ENCODE measurements around the gene KRT6B. TPM values are rescaled to one million over a fixed set of nuclear protein-coding genes. Genes with fewer than 3 reads are reported as not detected.

The KRT6B gene
- total RNA-seq, 1 donor from 2014 or later: not detected

DNA sequence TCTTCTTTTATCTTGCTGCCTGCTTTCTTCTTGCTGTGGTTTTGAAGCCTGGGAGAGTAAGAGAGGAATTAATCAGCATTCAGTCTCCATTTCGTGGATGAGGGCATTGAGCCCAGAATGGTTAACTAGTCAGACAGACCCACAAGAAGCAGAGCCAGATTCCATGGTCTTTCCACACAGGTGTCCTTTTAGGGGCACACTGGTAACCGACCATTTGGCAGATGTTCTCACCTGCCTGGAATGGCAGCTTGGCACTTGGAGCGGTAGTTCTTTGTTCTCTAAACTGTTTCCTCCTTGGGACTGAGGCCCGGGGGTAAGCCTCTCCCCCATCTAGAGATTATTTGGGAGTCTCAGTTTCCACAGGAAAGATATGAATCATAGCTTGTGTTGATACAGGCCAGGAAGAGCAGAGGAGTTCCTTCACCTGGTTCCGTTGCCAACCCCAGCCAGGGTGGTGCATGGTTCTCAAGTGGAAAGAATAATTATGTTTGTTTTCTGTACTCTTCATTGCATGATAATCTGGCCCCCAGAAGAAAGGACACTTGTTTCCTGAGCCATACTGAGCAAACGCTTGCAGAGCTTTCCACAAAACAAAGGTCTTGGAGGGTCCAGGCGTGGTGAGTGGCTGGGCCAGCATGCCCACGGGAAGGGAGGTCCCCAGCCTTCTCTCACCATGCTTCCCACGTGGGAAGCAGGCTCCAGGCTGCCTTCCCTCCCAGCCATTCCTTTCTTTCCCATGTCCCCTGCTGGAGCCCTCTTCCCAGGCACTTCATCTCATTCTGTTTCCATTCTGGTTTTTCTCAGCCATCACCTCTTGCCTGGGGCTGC is 15.7 kb downstream of the KRT6B start:
- peak in 1 of 2 donors; percentile 27 for DNase-seq (ENCODE audit: low read depth in 2 of 2)

DNA sequence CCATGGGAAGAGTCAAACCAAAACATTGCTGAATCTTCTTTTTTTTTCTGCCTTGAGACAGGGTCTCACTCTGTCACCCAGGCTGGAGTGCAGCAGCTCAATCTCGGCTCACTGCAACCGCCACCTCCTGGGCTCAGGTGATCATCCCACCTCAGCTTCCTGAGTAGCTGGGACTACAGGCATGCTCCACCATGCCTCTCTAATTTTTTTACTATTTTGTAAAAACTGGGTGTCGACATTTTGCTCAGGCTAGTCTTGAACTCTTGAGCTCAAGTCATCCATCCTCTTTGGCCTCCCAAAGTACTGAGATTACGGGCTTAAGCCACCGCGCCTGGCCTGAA is 16.3 kb downstream of the KRT6B start:
- no peak for DNase-seq (ENCODE audit: low read depth in 2 of 2)

DNA sequence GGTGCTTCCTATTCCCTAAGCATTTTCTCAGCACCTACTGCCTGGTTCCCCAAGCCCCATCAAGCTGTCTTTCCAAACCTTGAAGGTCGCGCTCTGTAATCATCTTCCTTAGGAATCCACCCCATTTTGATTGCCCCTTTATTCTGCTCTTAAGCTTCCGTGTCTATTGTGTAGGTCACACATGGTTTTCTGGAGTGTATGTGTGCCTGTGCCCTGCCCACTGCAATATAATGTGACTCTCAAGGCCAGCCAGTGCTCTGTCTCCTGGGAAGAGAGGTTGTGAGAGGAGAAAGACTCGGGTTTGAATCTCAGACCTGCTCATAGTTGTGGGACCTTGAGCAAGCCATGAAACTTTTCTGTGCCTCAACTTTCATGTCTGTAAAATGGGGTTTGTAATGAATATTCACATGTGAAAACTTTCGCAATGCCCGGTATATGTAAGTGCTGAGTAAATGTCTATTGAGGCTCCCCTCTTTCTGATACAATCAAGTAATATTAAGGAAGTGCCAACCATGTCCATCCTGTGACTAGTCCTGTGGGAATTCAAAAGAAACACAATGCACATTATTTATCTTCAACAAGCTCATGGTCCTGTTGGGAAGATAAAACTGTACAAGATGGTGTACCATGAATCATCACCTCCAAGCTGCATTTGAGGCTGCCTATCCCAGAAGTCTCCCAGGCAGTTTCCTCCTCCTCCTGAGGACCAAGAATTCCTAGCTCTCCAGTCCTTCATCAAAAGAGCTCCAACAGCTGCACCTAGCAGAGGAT is 17.0 kb downstream of the KRT6B start:
- DNase-seq (ENCODE audit: low read depth in 2 of 2): no peak

DNA sequence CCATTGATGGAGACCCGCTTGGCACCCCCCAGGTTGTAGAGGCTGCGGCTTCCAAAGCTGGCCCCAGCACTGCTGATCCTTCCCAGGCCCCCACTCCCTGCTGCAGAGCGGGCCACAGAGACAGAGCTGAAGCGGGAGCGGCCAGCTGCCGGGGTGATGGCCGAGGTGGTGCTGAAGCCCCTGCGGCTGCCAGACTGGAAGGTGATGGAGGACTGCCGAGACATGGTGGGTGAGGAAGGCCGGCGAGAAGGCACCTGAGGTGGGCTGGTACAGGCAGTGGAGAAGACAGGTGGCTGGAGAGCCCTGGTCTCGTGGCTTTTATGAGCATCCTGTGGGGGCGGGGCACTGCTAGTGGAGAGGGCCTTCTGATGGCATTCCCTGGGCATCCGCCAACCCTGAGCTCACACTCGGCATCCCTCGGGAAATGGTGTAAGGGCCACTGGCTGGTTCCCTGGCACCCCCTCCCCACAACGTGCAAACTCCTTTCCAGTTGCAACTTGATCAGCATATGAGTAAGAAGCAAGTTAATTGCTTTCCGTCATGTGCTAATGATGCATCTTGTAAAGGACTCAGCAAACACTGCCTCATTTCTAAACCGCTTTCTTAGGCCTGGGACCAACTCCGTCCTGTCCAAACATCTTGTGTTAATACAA is 17.7 kb downstream of the KRT6B start, which contains the start of gene KRT75:
Gene KRT75, minus strand, starts transcription at position 291 of the 653 bp plus-strand sequence. Its CDS starts 67 bp downstream, at position 224.
- DNase-seq (ENCODE audit: low read depth in 2 of 2): no peak

DNA sequence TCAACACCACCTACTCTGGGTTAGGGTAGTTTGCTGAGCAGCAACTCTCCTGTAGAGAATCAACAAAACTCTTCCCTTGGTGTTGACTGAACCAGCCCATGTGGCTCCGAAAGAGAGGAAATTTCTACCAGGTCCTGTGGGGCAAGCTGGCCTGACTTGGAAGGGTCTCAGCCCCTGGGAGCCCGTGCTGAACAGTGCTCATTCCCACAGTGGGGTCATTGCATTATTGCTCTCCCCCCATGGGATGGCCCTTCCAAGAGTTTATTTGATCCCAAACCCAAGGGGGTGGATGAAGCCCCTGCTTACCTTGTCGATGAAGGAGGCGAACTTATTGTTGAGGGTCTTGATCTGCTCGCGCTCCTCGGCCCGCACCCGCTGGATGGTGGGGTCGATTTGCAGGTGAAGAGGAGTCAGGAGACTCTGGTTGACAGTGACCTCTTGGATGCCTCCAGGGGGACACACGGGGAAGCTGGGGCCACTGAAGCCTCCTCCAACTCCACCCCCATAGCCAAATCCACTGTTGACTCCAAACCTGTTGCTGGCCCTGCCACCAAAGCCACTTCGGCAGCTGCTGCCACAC is 18.4 kb downstream of the KRT6B start:
- no peak for DNase-seq (ENCODE audit: low read depth in 2 of 2)

DNA sequence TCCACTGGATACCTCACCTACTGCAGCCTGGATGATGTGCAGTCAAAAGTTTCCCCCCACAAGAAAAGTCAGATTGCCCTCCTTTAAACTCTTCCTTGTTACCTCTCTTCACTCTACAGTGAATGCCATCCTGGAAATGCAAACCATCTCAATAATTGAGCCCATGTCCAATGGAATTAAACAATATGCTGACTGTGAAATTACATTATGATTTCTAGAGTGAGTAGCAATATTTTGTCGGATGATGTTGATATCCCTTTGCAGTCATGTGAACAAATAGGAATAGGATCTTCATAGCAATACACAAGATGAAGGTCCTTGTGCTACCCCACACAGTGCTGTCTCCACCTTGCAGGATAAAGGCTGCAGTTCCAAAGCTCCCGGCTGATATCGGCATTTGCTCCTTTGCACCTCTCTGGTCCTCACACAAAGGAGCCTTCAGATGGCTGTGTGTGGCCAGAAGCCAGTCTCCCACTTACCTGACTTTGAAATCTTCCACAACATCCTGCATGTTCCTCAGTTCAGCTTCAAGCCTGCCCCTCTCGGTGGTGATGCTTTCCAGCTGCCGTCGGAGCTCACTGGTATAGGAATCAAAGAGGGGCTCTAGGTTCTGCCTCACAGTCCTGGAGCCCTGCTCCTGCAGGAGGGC is 19.3 kb downstream of the KRT6B start:
- no peak for DNase-seq (ENCODE audit: low read depth in 2 of 2)

DNA sequence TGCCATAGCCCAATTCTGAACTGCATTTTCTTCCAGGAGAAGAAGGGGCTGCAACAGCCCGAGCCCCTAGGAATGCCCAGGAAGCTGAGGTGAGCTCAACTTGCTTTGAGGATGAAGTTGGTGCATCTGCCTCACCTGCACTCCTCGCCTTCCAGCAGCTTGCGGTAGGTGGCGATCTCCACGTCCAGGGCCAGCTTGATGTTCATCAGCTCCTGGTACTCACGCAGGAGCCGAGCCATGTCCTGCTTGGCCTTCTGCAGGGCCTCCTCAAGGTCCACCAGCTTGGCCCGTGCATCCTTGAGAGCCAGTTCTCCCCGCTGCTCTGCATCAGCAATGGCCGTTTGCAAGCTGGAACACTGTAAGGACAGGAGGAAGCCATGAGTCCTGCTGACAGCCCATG is 23.8 kb downstream of the KRT6B start:
- DNase-seq (ENCODE audit: low read depth in 2 of 2): no peak

DNA sequence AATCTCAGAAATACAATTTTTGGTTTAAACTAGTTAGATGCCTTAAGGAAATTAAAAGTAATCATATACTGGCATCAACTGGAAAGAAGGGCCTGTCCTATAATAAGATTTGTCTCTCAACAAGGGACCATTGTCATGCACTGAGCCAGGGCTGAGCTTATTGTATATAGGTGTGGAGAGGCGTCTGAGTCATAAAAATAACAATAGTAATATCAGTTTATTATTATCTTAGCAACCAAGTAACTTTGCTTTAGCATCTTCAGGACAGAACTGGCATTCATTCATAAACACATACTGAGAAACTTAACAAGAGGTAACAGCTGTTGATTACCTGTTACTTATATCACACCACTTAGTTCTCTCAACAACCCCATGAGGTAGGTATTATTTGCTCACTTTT is 24.9 kb downstream of the KRT6B start:
- DNase-seq (ENCODE audit: low read depth in 2 of 2): no peak

DNA sequence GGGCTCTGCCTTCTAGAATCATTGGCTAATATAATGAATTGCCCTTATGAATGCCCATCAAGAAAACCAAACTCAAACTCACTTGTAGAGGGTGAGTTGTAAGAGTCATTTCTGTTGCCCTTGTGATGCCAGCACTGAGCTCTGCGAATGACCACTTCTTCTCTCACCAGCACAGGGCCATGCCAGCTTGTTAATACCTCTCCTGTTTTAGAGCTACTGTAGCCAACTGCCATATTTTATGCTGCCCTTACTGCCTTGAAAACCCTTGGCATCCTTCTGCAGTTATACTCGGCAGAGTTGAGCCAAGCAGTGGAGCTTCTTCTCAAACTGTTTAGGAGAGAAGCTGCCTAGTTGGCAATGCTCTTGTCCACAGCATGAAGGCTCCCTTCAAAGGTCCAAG is 25.9 kb downstream of the KRT6B start:
- DNase-seq (ENCODE audit: low read depth in 2 of 2): no peak

DNA sequence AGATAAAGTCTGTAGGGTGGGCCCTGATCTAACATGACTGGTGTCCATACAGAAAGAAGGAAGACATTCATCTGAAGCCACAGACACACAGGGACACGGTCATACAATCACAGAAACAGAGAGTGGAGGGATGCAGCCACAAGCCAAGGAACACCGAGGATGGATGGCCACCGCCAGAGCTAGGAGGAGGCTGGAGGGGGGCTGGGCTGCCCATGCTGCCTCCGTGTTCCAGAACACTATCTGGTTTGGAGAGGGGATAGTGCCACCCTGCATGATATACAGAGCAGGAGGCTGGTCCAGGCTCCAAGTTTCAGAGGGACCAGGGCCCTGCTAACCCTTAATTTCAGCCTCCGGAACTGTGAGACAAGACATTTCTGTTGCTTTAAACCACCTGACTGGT is 26.5 kb downstream of the KRT6B start:
- no peak for DNase-seq (ENCODE audit: low read depth in 2 of 2)

DNA sequence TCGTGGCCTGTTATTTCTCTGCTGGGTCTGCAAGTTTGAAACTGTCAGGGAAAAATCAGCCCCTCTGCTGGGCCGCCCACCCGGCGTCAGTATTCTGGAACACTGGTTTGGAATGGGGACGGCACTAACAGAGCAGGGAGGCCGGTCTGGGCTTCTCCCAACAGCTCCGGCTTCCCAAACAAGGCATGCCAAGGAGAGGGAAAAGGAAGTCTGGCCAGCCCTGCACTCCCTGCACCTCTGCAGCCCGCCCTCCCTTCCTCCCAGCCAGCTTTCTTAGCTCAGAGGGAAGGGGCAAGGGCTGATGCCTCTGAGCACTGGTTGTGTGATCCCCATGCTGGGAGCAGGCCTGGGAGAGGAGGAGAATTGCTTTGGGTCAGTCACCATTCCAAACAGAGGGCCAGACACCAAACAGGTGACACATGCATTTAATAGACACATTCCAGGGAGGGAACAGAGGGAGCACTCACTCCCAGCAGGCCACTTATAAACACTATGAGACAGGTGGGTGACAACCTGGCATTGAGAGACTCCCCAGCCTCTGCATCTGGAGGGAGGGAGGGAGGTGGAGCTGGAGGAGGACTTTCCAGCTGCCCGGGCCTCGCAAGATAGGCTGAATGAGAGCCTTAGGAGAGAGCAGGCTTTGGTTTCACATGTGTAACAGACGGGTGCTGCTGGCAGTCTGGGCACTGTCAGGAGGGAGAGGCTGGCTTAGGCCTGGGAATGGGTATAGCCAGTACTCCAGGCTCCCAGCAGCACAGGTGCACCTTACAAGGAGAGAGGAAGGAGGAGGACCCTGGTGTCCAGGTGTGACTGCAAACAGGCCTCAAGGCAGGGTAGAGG is 28.1 kb downstream of the KRT6B start:
- no peak for DNase-seq (ENCODE audit: low read depth in 2 of 2)

DNA sequence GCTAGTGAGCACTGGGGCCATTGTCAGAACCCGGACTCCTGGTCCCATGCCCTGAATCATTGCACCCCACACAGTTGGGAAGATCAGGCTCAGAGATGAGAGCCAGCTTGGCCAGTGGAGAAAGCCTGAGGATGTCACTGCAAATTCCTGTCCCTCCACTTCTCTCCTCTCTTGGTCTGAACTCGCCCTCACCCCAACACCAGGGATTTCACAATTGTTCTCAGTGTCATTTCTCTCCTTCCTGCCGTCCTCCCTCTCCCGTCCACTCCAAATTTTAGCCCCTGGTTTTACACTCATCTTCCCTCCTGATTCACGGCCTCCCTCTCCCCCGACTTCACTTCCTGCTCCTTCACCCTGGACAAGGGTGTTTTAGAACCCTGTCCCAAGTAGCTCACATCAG is 28.9 kb downstream of the KRT6B start:
- DNase-seq (ENCODE audit: low read depth in 2 of 2): no peak

DNA sequence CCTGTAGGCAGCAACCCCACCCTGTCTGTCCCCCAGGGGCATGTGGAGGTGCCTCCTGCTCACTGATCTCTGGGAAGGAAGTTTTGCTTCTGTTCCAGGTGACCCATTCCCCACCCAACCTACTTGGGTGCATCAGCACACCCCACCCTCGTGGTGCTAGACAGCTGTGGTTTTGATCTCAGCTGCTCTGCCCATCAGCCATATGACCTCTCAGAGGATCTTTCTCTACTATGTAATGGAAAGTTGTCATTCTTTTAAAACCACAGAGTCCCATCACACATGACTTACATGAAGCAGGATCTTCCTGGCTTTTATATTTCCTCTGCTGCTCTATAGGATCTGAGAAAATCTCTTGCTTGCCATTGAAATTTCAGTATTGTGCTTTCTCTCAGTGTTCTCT is 32.3 kb downstream of the KRT6B start:
- no peak for DNase-seq (ENCODE audit: low read depth in 2 of 2)

DNA sequence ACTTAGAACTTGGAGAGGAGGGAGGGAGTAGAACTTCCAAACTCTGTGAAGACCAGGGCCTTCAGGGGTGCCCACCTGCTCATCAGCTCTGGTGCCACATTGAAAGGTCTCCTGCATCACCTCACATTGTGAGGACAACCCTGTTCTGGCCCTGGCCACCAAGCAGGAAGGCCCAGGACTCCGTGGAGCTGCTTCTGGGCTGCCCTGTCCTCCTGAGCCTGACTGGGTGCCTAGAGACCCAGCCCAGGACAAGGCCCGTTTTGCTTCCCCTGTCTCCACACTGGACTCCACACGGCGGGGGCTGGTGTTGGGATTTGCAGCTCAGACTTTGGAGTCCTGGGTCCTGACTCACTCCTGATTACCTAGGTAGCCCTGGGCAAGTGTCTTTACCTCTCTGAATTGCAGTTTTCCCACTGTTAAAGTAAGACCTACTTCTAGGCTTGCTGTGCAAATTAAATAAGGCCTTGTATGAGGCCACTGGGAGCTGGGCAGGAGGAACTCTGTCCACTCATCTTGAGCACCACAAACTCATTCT is 33.3 kb downstream of the KRT6B start:
- DNase-seq (ENCODE audit: low read depth in 2 of 2): no peak

DNA sequence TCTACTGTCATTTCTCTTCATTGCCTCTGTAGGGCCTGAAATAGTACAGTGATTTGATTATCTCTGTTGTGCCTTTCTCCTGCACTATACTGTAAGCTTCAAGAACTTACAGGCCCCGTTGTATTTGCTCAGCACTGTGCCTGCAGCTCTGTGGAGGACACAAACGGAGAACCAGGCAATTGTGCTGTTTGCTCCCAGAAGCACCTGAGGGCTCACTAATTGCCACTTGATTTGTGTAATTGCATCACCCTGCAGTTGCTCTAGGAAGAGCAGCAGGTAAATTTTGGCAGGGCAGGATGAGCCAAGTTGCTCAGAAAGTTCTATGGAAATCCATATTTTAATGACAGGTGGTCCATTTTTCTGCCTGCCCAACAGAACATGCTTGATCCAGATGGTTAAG is 34.2 kb downstream of the KRT6B start:
- no peak for DNase-seq (ENCODE audit: low read depth in 2 of 2)

DNA sequence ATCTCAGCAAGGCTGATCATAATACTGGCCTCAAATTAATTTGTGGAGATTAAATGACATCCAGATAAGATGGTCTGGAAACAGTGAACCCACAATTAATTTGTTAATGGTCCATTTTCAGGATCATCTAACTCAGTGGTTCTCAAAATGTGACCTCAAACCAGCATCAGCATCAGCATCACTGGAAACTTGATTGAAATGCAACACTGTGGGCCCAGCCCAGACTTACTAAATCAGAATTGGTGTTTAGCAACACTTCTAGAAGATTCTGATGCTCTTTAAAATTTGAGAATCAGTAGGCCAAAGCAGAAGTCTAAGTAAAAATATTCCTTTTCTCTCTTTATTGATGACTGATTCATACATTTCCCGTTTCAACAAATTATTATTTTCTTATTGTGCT is 35.2 kb downstream of the KRT6B start:
- no peak for DNase-seq (ENCODE audit: low read depth in 2 of 2)

DNA sequence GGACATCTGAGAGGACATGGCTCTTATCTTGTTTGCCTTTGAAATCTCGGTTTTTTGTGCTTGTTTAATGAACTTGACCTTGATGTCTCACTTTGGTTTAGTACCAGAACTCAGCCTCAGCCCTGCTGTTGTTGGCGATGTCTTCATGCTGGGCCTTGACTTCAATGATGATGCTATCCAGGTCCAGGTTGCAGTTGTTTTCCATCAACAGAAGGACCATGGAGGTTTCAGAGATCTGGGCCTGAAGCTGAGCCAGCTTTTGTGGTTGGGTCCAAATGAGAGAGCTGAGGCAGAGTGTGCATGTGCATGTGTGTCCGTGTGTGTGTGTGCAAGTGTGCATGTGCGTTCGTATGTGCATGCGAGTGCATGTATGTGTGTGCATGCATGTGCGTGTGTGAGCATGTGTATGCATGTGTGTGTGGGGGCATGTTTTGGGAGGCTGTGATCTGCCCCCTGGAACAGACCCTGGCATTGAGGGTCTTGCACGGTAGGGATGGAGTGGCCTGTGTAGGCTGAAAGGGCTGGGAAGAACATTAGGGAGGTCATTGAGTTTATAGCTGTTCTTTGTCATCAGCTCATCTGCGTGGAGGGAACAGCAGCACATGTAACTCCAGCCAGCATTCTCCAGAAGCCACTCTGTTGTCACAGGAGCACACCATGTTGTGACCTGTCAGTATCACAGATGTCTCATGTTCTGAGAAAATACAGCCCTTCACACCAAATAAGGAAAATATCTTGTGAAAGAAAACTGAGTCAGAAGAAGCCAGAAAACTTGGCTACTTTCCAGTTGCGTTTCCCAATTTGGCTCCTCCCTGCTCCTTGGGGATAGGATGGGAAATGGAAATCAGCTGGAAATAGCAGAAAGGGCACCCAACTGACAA is 35.8 kb downstream of the KRT6B start:
- DNase-seq (ENCODE audit: low read depth in 2 of 2): peak in 1 of 2 donors; percentile 40

DNA sequence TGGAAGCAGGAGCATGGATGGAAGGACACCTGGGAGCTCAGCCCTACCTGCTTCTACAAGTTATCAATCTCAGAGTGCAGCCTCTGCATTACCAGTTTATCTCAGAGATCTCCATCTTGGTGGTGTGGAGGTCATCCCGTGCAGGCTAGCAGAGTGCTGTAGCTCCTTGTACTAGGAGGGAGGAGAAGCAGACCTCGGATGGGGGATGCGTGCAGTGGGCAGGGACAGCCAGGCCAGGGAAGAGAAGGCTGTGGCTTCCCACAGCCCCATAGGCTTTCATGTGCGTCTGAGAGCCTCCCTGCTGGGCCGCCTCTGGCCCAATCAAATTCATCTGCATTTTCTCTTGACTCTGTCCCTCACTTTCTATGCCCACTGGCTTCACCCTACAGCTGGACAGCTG is 37.0 kb downstream of the KRT6B start:
- no peak for DNase-seq (ENCODE audit: low read depth in 2 of 2)

DNA sequence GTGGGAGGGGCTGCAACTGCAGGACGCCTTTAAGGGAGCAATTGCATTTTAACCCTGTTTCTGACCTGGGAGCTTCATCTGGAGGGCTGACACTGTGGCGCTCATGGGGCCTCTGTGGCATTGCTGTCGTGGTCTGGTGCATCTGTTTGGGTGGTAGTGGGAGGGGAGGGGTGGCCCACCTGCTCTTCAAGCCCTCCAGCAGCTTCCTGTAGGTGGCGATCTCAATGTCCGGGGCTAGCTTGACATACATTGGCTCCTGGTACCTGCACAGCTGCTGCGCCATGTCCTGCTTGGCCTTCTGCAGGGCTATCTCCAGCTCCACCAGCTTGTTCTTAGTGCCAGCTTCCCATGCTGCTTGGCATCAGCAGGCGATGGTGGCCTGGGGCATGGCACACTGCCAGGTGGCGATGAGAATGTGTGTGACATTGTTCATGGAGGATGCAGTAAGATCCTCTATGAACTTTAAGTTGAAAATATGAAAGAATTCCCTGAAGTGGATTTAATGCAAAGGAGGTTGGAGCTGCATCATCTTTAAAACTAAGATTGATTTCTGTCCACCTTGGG is 38.1 kb downstream of the KRT6B start:
- no peak for DNase-seq (ENCODE audit: low read depth in 2 of 2)

All from lung microvascular endothelial cell (primary cell).